ENCODE measurements around the gene LONP2. TPM values are rescaled to one million over a fixed set of nuclear protein-coding genes. Genes with fewer than 3 reads are reported as not detected.

LONP2 gene
- total RNA-seq, 3 donors from 2014 or later (not counting 1 experiment from before 2014, with no cell fraction given) = 48.6 to 87.8 (median 61.7) TPM

DNA sequence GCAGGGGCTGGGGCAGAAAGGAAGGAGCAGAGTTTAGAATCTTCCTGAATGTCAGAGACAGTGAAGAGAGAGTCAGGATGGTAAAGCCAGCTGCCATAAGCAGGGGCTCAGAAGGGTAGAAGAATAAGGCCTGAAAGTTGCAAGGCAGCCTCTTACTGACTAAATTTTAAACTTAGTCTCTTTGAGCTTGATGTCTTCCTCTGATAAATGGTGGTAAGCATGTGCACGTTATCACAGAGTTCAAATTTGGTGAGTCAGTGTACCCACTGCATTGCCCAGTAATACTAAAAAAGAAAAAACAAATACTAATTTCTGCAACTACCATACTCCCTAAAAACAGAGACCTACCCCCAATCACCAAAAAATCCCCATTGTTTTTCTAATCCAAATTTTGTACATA, 96.0 kb downstream of the LONP2 start:
- H3K27me3 ChIP-seq (ENCODE audit: control insufficient read depth, insufficient read depth, low read length) = no peaks in the 10 kb centered on the region
- no peaks in the 10 kb centered on the region for H3K9me3 ChIP-seq (ENCODE audit: control insufficient read depth, insufficient read depth, low read length)
- intact Hi-C loops (cut with micrococcal nuclease) = no loop called here
- Mint-ChIP-seq H3K27ac (no peak overlapping the region), H3K4me3 (no peak overlapping the region), H3K27me3 (ENCODE audit: low read depth in 2 of 2) (no peaks in the 10 kb centered on the region), H3K36me3 (peaks cover 5% of the 10 kb centered on the region), H3K9me3 (no peaks in the 10 kb centered on the region), H3K4me1 (peaks cover 0 to 5% of the 10 kb centered on the region in 2 donors)
- H3K4me3 ChIP-seq (ENCODE audit: low read length) = no peak overlapping the region
- ATAC-seq (no peak), DNase-seq (no peak)
- 100% methylated on average over 1 of the region's 1 CpG for WGBS (ENCODE audit: insufficient coverage)
- peaks cover 45% of the 10 kb centered on the region for H3K36me3 ChIP-seq (ENCODE audit: control insufficient read depth, insufficient read depth, low read length)
- no peak overlapping the region for H3K27ac ChIP-seq (ENCODE audit: low read length)
- H3K4me1 ChIP-seq (ENCODE audit: control insufficient read depth, insufficient read depth, low read length) = no peaks in the 10 kb centered on the region
- TF ChIP-seq, protein P1, sequence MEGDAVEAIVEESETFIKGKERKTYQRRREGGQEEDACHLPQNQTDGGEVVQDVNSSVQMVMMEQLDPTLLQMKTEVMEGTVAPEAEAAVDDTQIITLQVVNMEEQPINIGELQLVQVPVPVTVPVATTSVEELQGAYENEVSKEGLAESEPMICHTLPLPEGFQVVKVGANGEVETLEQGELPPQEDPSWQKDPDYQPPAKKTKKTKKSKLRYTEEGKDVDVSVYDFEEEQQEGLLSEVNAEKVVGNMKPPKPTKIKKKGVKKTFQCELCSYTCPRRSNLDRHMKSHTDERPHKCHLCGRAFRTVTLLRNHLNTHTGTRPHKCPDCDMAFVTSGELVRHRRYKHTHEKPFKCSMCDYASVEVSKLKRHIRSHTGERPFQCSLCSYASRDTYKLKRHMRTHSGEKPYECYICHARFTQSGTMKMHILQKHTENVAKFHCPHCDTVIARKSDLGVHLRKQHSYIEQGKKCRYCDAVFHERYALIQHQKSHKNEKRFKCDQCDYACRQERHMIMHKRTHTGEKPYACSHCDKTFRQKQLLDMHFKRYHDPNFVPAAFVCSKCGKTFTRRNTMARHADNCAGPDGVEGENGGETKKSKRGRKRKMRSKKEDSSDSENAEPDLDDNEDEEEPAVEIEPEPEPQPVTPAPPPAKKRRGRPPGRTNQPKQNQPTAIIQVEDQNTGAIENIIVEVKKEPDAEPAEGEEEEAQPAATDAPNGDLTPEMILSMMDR (IDR thresholded peaks at IDR 0.05) = no peak

DNA sequence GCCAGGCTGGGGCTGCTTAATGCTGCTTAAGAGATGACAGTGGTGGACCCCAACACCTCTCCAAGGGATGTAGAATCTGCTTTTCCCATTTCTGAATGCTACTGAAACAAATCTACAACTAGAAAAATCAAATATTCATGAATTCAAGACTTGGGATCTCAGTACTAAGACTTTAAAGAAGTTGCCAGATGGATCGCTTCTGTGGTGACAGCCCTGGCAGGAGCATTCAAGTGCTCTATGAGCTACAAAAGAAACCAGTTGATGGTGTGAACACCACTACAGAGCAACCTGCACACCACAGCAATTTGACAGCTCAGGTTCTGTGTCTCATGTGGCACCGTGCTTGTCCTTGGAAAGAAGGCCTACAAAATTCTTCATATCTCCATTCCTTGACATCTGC, 98.5 kb downstream of the LONP2 start:
- intact Hi-C loops (cut with micrococcal nuclease) = no loop called here
- no peaks in the 10 kb centered on the region for H3K36me3 Mint-ChIP-seq

DNA sequence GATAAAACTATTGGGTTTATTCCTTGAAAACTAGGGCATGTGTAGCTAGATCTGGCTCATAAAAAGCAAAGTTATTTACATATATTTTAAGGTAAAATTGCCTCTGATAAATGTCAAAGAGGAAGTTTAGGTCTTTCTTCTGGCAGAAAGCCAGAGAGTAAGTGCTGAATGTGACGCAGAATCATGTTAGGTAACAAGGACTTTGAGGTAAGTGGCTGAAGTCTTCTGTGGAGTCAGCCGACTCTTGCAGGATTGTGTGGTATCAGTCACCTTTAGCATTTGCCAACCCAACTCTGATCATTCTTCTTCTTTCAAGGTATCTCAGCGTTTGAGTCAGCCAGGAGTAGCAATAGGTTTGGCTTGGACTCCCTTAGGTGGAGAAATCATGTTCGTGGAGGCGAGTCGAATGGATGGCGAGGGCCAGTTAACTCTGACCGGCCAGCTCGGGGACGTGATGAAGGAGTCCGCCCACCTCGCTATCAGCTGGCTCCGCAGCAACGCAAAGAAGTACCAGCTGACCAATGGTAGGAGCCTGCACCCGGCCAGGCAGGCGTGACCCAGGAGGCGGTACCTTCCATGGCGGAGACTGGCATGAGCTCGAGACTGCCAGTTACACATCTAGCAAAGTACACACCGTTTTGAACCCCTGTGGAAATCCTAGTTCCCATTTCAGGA, 103.2 kb downstream of the LONP2 start:
- no peaks in the 10 kb centered on the region for H3K4me1 ChIP-seq (ENCODE audit: control insufficient read depth, insufficient read depth, low read length)
- H3K27ac ChIP-seq (ENCODE audit: low read length) = no peak overlapping the region
- H3K4me1 Mint-ChIP-seq = no peaks in the 10 kb centered on the region
- WGBS (ENCODE audit: insufficient coverage) = 94% methylated on average over 20 of the region's 20 CpGs
- no peak overlapping the region for H3K4me3 Mint-ChIP-seq
- H3K27me3 Mint-ChIP-seq (ENCODE audit: low read depth in 2 of 2) = no peaks in the 10 kb centered on the region
- TF ChIP-seq, protein P1 (IDR thresholded peaks at IDR 0.05) = no peak
- H3K27me3 ChIP-seq (ENCODE audit: control insufficient read depth, insufficient read depth, low read length) = no peaks in the 10 kb centered on the region
- intact Hi-C loops (cut with micrococcal nuclease) = no loop called here
- no peaks in the 10 kb centered on the region for H3K36me3 Mint-ChIP-seq
- peaks cover 33% of the 10 kb centered on the region for H3K36me3 ChIP-seq (ENCODE audit: control insufficient read depth, insufficient read depth, low read length)
- H3K27ac Mint-ChIP-seq = no peak overlapping the region
- ATAC-seq = no peak
- no peaks in the 10 kb centered on the region for H3K9me3 ChIP-seq (ENCODE audit: control insufficient read depth, insufficient read depth, low read length)
- DNase-seq = peak in 1 of 2 donors; percentile 51
- no peaks in the 10 kb centered on the region for H3K9me3 Mint-ChIP-seq
- H3K4me3 ChIP-seq (ENCODE audit: low read length) = no peak overlapping the region

More for the DNA sequence above, 98.5 kb downstream of the LONP2 start:
- DNase-seq (no peak), ATAC-seq (no peak)
- no peak overlapping the region for H3K4me3 Mint-ChIP-seq
- no peaks in the 10 kb centered on the region for H3K27me3 Mint-ChIP-seq (ENCODE audit: low read depth in 2 of 2)
- Histone ChIP-seq H3K4me3 (ENCODE audit: low read length) (no peak overlapping the region), H3K36me3 (ENCODE audit: control insufficient read depth, insufficient read depth, low read length) (peaks cover 28% of the 10 kb centered on the region), H3K4me1 (ENCODE audit: control insufficient read depth, insufficient read depth, low read length) (no peaks in the 10 kb centered on the region), H3K27ac (ENCODE audit: low read length) (no peak overlapping the region), H3K27me3 (ENCODE audit: control insufficient read depth, insufficient read depth, low read length) (no peaks in the 10 kb centered on the region), H3K9me3 (ENCODE audit: control insufficient read depth, insufficient read depth, low read length) (no peaks in the 10 kb centered on the region)
- 82% methylated on average over 2 of the region's 2 CpGs for WGBS (ENCODE audit: insufficient coverage)
- TF ChIP-seq, protein P1 (IDR thresholded peaks at IDR 0.05) = no peak
- H3K27ac Mint-ChIP-seq = peak overlapping the region in 1 of 2 donors; percentile 58
- H3K9me3 Mint-ChIP-seq = no peaks in the 10 kb centered on the region
- peaks cover 0 to 5% of the 10 kb centered on the region in 2 donors for H3K4me1 Mint-ChIP-seq

DNA sequence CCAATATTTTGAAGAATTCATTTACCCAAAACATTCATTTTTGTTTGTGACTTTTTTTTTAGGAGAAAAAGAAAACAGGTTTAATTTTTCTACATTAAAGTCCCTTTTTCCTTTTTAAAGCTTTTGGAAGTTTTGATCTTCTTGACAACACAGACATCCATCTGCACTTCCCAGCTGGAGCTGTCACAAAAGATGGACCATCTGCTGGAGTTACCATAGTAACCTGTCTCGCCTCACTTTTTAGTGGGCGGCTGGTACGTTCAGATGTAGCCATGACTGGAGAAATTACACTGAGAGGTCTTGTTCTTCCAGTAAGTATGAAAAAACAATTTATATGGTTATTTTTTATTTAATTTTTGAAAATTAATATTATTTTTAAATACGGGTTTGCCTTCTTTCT, 103.9 kb downstream of the LONP2 start:
- Mint-ChIP-seq H3K4me3 (no peak overlapping the region), H3K9me3 (no peaks in the 10 kb centered on the region), H3K27me3 (ENCODE audit: low read depth in 2 of 2) (no peaks in the 10 kb centered on the region), H3K27ac (no peak overlapping the region), H3K4me1 (peaks cover 0 to 3% of the 10 kb centered on the region in 2 donors), H3K36me3 (no peaks in the 10 kb centered on the region)
- H3K27me3 ChIP-seq (ENCODE audit: control insufficient read depth, insufficient read depth, low read length) = no peaks in the 10 kb centered on the region
- TF ChIP-seq, protein P1 (IDR thresholded peaks at IDR 0.05) = no peak
- 100% methylated on average over 2 of the region's 4 CpGs for WGBS (ENCODE audit: insufficient coverage)
- no peaks in the 10 kb centered on the region for H3K4me1 ChIP-seq (ENCODE audit: control insufficient read depth, insufficient read depth, low read length)
- peaks cover 33% of the 10 kb centered on the region for H3K36me3 ChIP-seq (ENCODE audit: control insufficient read depth, insufficient read depth, low read length)
- no peak overlapping the region for H3K27ac ChIP-seq (ENCODE audit: low read length)
- DNase-seq (no peak), ATAC-seq (no peak)
- no peaks in the 10 kb centered on the region for H3K9me3 ChIP-seq (ENCODE audit: control insufficient read depth, insufficient read depth, low read length)
- intact Hi-C loops (cut with micrococcal nuclease) = no loop called here
- no peak overlapping the region for H3K4me3 ChIP-seq (ENCODE audit: low read length)
